H7 (cell line): ENCODE measurements around the gene ZCRB1. TPM values are rescaled to one million over a fixed set of nuclear protein-coding genes. Genes with fewer than 3 reads are reported as not detected.
"Not testable (repeated sequence)": the region's sequence is repeated elsewhere in the genome, so short reads cannot be mapped to it uniquely, and the experiment has no call there.

Experiments used
- DNase-seq: peaks from one replicate; pipeline ENCODE4 v3.0.0; 2012
- H3K27me3 ChIP-seq: 2 replicates; pipeline ENCODE4 v1.6.0; 2011; ENCODE audit warnings: mild to moderate bottlenecking, low read length; ENCODE audit not compliant: control insufficient read depth, insufficient read depth
- H3K36me3 ChIP-seq: replicated peaks from 2 replicates; pipeline ENCODE4 v1.5.1; 2011; ENCODE audit warnings: low read length; ENCODE audit not compliant: control insufficient read depth, insufficient read depth
- H3K4me3 ChIP-seq: 2 replicates; pipeline ENCODE4 v1.5.1; 2011; ENCODE audit warnings: low read depth, mild to moderate bottlenecking, control low read depth, low read length, moderate library complexity; ENCODE audit not compliant: insufficient read depth
- total RNA-seq: library from RNA; depleted of rRNA; stranded (reverse); fragments of >200 nt; shearing (Covaris generic); gene quantifications from 2 replicates; pipeline ENCODE4 v1.2.3, GENCODE V29; 2014; rRNA removed

ZCRB1 gene
- total RNA-seq, result 21.5 and 36.9 TPM in 2 replicates

DNA sequence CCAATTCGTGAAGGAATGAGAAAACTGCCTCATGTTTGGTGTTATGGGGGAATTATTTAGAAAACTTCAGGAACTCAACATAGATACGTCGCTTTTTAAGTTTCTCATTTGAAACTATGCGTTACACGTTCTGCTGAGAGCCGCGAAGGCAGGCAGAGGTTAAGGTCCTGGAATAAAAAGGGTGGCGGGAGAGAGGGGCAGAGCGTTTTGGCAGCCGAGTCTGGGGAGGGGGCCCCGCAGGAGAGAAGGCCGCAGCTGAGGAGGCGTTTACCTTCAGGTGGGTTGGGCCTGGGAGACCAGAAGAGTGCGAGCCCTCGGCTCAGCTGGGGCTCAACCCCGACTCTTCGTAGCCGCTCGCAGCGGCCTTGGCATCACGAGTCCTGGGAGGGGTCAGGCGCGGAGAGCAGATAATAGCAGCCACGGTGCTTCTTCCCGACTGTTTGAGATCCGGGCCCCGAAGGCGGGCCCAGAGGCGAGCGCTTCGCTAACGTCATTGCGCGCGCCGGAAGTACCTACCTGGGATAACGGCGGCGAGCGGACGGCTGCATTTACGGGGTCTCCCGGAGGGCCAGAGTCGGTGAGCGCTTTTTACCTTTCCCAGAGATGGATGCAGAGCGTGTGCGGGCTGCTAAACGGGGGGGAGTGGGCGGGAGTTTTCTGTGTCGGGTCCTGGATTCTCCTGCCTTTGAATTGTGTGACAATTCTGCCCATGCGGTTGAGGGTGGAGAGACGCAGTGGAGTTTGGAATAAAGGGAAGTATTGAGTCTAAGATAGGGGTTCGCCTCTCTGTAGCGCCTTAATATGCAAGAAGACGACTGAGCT, at the start of gene ZCRB1, which contains the start of gene PPHLN1:
Gene ZCRB1 (minus strand): TSS at position 442 of the 822 bp plus-strand sequence. CDS start 1,992 bp downstream, outside the sequence.
Gene PPHLN1 (plus strand): TSS at position 515 of the 822 bp plus-strand sequence. CDS start 9,736 bp downstream, outside the sequence.
- H3K4me3 ChIP-seq, result peak within 1 kb of the TSS; percentile 77
- no peaks in the 10 kb centered on the region; the same call in 1 of the 2 replicates for H3K36me3 ChIP-seq
- peak; percentile 90 for DNase-seq
- H3K27me3 ChIP-seq, result no peaks in the 10 kb centered on the region

- no peak for DNase-seq
- no peaks in the 10 kb centered on the region for H3K27me3 ChIP-seq
- no peaks in the 10 kb centered on the region; the same call in 1 of the 2 replicates for H3K36me3 ChIP-seq
- no peak overlapping the region for H3K4me3 ChIP-seq
Observed at GRCh38 chr12:42373669-42374068, 47.8 kb upstream of the ZCRB1 start.

- H3K4me3 ChIP-seq, result no peak overlapping the region
- peak; percentile 57 for DNase-seq
- no peaks in the 10 kb centered on the region; the same call in 1 of the 2 replicates for H3K36me3 ChIP-seq
- no peaks in the 10 kb centered on the region for H3K27me3 ChIP-seq
Observed at GRCh38 chr12:42372154-42372791, 46.4 kb upstream of the ZCRB1 start.

DNA sequence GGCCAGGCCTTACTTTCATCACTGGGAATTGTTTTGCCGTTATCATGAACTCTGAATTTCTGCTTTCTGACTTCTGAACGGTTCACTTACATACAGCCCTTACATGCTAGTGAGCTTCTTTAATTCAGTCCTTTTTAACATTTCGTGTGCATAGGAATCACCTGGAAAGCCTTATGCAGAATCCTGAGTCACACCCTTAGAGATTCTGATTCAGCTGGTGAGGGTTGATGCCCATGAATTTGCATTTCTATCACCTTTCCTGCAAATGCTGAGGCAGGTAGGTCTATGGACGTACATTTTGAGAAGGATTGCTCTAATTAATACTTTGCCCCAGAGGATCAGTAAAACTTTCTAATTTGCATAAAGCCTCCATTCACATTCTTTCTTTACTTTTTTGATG, 44.1 kb upstream of the ZCRB1 start:
- peak; percentile 16 for DNase-seq
- H3K4me3 ChIP-seq, result no peak overlapping the region
- H3K27me3 ChIP-seq, result no peaks in the 10 kb centered on the region
- no peaks in the 10 kb centered on the region for H3K36me3 ChIP-seq

GRCh38 chr12:42365486-42365885, 39.6 kb upstream of the ZCRB1 start:
- Histone ChIP-seq H3K27me3 (no peaks in the 10 kb centered on the region), H3K36me3 (no peaks in the 10 kb centered on the region), H3K4me3 (no peak overlapping the region)
- no peak for DNase-seq

- Histone ChIP-seq H3K27me3 (no peaks in the 10 kb centered on the region), H3K36me3 (no peaks in the 10 kb centered on the region), H3K4me3 (no peak overlapping the region)
- DNase-seq, result peak; percentile 11
Observed at GRCh38 chr12:42364692-42365091, 38.8 kb upstream of the ZCRB1 start.

GRCh38 chr12:42362647-42363260, 36.9 kb upstream of the ZCRB1 start:
- Histone ChIP-seq H3K4me3 (no peak overlapping the region), H3K36me3 (no peaks in the 10 kb centered on the region), H3K27me3 (no peaks in the 10 kb centered on the region)
- DNase-seq, result no peak

GRCh38 chr12:42361909-42362646, 36.2 kb upstream of the ZCRB1 start:
- no peak for DNase-seq
- Histone ChIP-seq H3K4me3 (no peak overlapping the region), H3K27me3 (no peaks in the 10 kb centered on the region), H3K36me3 (no peaks in the 10 kb centered on the region)

GRCh38 chr12:42360747-42361403, 35.0 kb upstream of the ZCRB1 start:
- no peaks in the 10 kb centered on the region for H3K27me3 ChIP-seq

DNA sequence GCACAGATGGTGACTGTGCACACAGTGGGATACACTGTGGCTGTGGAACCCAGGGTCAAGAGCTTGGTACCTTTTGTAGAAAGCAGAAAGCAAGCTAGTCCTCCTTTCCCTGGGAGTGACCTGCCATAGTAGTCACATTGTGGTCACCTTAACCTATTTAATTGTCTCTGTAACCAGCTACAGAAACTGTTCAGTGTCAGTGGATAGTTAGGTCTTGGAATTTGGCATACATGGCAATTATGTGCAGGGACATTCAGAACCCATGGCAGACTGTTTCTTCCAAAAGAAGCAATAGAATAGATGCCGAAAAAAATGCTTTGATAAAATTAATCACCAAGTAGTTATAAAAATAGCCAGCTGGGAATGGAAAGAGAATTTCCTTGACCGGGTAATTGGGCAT, 30.4 kb upstream of the ZCRB1 start:
- Histone ChIP-seq H3K36me3 (peaks cover 3% of the 10 kb centered on the region; the same call in 1 of the 2 replicates), H3K4me3 (no peak overlapping the region), H3K27me3 (no peaks in the 10 kb centered on the region)
- no peak for DNase-seq

More at GRCh38 chr12:42360747-42361403, 35.0 kb upstream of the ZCRB1 start:
- H3K36me3 ChIP-seq, result peaks cover 3% of the 10 kb centered on the region; the same call in 1 of the 2 replicates
- no peak for DNase-seq
- no peak overlapping the region for H3K4me3 ChIP-seq

GRCh38 chr12:42350021-42350407, 24.1 kb upstream of the ZCRB1 start:
- H3K36me3 ChIP-seq, DNase-seq, H3K4me3 ChIP-seq, H3K27me3 ChIP-seq: not testable (repeated sequence)

DNA sequence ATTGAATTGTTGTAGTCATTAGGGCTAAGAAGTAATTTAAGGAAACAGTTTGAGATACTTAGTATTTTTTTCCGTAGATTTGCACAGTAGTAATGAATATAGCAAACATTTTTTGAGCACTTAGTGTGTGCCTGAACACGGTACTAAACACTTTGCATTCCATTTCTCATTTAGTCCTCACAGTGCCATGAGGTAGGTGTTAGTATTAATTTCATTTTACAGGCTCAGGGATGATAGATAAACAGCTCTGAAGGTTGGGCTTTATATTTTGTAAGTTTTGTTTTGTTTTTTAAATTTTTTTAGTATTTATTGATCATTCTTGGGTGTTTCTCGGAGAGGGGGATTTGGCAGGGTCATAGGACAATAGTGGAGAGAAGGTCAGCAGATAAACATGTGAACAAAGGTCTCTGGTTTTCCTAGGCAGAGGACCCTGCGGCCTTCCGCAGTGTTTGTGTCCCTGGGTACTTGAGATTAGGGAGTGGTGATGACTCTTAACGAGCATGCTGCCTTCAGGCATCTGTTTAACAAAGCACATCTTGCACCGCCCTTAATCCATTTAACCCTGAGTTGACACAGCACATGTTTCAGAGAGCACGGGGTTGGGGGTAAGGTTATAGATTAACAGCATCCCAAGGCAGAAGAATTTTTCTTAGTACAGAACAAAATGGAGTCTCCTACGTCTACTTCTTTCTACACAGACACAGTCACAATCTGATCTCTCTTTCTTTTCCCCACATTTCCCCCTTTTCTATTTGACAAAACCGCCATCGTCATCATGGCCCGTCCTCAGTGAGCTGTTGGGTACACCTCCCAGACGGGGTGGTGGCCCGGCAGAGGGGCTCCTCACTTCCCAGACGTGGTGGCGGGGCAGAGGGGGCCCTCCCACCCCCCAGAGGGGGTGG, 23.5 kb upstream of the ZCRB1 start:
- H3K36me3 ChIP-seq, DNase-seq, H3K4me3 ChIP-seq, H3K27me3 ChIP-seq: not testable (repeated sequence)

GRCh38 chr12:42346403-42347002, 20.6 kb upstream of the ZCRB1 start:
- Histone ChIP-seq H3K36me3 (no peaks in the 10 kb centered on the region), H3K27me3 (no peaks in the 10 kb centered on the region)
- no peak for DNase-seq

More at GRCh38 chr12:42346403-42347002, 20.6 kb upstream of the ZCRB1 start:
- no peak overlapping the region for H3K4me3 ChIP-seq
